Germinal center (tissue), 1 donor: ENCODE data around the gene ACOT7.

ENCODE experiments used
- DNase-seq: peaks from one replicate; pipeline ENCODE4 v3.0.0; 2012; ENCODE audit warnings: mixed read lengths, low spot score

ACOT7 gene

DNA sequence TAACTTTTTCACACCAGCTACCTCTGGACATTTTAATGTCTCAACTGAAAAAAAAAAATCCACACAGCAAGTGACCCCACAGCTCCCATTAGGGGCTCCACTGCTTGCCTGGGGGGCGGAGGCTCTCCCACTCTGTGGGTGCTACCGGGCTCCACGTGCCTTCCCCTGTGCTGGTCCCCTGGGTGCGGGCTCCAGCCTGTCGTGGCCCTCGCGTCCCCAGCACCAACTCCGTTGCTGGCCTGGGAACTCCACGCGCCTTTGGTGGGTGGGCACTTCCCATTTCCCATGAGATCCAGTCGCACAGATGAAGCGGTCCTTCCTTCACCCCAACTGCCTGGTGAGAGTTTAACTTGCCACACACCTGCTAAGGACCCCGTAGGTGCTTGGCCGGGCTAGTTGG lies 105.5 kb downstream of the ACOT7 start:
- no peak for DNase-seq

DNA sequence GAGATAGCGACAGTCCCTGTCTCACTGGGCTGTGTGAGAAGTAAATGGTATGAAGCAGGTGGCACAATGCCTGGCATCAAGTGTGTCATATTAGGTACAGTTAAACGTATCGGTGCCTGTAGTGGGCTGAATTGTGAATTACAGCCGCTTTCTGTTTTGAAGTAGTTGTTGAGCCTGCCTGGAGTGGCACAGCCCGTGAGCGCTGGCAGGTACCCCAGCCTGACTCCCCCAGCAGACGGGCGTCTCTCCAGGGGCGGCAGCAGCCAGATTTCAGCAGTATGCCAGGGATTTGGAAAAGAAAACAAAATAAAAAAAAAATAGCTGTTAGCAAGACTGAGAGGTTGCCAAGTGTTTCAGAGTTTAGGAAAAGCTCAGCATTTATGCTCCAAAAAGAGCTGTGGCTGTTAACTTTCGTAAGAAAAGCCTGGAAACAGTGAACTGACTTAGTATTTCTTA lies 106.1 kb downstream of the ACOT7 start:
- DNase-seq: no peak

DNA sequence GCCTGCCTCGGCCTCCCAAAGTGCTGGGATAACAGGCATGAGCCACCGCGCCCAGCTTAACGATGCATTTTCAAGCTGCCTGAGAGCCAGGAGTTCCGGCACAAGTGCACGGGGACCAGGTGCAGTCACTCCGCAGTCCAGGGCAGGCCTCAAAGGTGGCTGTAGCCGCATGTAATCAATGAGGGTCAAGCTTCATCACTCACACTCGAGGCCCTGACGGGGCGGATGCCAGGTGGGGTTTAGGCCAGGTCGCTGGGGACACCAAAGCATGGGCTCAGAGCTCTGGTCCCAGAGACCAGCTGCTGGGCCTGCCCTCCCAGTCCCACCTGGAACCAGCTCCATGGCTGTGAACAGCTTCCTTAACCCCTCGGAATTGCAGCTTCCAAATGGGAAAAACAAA lies 106.5 kb downstream of the ACOT7 start:
- no peak for DNase-seq

DNA sequence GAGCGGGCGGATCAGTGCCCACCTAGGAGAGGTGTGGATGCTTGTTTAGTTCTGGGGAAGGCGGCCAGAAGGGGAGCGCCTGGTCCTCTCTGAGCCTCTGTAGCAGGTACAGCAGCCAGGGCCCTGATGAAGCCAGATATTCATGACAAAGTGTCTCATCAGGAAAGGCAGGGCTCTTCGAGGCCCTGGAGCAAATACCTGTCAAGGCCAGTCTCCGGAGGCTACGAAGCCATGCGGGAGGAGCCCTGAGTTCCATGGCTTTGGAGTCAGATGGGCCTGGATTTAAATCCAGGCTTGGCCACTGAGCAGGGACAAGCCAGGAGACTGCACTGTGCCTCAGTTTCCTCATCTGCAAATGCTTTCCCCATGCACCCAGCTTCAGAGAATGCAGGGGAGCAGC lies 107.3 kb downstream of the ACOT7 start:
- DNase-seq: no peak

DNA sequence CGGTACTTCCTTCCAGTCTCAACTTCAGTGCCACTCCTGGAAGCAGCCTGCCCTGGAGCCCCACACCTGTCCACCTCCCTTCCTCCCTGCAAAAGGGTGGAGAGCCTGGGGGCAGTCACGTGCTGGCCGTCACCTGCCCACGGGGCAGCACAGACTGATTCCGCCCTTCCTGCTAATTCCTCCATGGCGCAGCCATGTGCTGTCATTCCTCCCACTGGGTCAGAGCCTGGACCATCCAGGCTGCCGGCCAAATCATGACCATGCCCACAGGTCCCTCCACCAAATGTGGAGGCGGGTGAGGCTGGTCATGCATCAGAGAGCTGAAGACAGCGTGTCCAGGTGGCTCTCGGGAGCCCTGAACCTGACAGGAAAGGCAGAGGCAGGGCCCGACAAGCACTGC lies 108.2 kb downstream of the ACOT7 start:
- no peak for DNase-seq

DNA sequence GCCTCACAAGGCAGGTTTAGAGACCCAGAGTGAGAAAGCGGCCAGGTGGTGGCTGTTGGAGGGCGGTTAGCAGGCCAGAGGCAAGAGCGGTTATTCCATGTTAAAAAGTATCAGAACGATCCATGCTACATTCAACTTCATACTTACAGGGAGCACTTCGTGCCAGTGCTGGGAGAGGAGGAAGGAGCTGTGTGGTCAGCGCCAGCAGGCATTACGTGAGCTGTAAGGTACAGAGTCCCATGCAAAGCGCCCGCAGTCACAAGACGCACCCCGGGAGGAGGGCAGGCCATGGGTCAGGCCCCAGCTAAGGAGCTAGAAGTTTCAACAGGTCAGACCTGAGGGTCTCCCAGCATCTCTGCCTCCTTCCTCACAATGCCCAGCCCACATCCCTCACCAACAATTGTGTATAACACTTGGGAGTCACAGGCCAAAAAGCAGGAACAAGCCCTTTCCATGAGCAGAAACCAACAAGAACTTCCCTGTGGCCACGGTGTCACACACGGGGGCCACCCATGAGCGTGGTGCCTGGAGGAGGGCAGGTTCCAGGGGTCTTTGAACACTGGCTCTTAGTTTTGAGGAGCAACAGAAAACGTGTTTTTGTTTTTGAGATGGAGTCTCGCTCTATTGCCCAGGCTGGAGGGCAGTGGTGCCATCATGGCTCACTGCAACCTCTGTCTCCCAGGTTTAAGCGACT lies 110.8 kb downstream of the ACOT7 start:
- no peak for DNase-seq

DNA sequence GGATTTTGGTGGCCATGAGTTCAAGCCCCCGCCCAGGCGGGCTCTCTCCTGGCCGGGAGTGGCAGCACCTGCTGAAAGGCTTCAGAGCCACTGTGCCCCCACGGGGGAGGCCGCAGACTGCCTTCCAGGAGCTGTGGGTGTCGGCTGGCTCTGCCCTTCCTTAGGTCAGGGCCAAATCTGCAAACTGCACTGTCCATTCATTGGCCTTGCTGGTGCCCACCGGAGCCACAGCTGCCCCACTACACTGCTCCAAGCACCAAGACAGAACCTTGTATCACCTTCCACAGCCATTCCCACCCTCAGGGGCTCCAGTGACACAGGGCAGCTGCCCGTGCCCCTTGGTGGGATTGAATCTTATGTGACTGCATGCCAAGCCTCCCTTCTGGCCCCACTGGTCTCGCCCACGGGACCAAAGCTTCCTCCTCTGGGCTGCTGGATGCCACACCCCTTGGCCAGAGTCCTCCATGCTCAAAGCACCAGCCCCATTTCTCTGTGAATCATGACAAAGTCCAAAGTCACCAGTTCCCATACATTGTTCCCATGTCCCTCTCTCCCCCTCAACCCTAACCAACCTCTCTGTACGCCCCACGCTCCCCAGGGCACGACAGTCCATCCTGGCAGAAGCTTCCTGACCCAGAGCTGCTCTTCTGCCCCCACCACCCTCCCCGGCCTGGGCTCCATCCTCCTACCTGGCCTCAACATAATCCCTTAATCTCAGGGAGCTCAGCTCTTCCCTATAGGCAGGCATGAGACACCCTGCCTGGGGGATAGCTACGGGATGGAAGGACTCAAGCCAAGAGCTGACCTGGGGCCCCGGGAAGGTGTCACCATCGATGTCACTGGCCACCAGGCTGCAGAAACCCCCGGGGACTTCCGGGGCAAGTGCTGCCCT lies 111.8 kb downstream of the ACOT7 start:
- DNase-seq: no peak

DNA sequence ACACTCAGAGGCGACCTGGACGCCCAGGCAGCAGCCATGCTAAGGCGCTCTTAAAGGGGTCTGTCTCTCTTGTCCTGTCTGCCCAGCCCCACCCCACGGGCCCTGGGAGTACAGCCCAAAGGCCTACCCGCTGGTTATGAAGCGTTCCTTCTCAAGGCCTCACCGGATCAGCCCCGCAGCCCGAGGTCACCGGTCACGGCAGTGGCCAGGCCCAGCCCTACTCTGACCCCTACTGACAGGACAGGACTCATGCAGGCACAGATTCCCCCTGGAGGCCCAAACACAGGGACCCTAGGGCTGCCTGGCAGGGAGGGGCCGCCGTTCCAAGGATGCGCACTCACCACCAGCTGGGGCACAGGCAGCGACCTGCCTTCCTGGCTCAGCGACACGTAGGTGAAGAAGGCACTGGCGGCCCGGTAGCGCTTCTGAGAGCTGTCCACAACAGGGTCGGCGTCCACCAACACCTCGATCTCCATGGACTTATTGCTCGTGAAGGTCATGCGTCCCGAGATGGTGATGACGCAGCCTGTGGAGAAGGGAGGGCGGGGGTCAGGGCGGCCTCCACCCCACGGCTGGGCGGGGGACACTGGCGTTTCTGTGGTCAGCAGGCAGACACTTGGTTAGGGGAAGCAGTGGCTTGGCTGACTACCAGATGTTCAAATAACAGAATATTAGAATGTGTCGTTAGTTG lies 112.7 kb downstream of the ACOT7 start:
- DNase-seq: no peak

DNA sequence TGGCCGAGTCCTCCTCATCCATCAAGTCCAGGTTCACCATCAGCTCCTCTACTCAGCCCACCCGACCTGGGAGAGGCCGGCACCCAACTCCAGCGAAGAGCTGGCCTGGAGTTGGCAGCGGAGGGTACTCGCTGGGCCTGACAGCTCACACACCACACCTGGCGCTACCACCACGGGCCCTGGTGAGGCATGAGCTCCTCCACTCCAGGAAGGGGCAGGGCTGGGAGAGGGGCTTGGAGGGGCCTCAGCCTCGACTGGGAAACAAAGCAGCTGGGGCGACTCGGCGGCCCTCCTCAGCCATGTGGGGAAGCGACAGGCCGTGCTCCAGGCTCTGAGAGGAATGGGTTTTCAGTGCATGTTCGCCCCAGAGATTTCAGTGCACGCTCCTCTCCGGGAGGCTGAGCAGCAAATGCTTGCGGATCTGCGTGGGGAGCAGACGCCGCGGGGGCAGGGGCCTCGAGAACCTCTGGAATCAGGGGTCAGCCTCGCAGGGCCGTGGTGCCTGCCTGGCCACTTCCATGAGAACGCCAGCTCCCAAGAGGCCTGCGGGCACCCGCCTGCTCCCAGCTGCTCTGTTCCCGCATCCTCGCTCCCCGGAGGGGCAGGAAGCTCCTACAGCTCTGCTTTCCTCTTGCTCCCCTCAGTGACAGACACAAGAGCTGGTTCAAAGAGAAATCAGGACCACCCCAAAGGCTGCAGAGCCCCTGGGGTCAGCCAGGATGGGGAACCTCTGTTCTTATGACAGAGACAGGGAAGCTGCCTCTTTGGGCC lies 113.8 kb downstream of the ACOT7 start:
- no peak for DNase-seq

DNA sequence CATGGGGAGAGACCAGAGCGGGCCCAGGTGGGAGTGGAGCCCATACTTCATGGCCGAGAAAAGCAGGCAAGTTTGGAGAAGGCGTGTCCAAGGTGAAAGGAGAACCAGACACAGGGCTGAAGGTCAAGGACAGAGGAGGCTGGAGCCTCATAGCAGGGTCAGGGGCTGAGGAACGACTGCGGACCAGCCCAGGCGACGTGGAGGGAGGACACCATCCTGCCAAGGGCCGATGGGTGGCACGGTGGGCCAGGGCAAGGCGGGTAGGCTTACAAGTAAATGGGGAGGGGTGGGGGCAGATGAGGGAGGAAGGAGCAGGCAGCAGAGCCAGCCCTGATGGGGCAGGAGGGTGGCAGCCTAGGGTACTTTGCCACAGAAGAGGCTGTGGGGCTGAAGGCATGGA lies 114.5 kb downstream of the ACOT7 start:
- DNase-seq: no peak

DNA sequence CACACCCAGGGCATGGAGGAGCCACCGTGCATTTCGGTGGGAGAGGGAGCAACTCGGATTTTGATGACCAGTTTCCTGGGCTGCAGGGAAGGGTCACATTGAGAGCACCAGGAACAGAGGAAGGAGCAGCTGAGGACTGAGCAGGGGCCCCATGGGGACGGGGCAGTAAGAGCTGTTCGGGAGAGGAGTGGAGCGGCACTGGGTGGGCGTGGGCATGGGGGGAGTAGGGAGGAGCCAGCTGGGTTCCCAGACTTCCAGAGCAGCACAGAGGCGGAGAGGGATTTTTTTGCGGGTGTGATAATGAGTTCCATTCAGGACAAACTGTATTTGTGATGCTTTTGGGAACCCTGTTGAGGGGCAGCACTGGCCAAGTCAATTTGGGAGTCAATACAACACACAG lies 115.3 kb downstream of the ACOT7 start:
- DNase-seq: no peak

DNA sequence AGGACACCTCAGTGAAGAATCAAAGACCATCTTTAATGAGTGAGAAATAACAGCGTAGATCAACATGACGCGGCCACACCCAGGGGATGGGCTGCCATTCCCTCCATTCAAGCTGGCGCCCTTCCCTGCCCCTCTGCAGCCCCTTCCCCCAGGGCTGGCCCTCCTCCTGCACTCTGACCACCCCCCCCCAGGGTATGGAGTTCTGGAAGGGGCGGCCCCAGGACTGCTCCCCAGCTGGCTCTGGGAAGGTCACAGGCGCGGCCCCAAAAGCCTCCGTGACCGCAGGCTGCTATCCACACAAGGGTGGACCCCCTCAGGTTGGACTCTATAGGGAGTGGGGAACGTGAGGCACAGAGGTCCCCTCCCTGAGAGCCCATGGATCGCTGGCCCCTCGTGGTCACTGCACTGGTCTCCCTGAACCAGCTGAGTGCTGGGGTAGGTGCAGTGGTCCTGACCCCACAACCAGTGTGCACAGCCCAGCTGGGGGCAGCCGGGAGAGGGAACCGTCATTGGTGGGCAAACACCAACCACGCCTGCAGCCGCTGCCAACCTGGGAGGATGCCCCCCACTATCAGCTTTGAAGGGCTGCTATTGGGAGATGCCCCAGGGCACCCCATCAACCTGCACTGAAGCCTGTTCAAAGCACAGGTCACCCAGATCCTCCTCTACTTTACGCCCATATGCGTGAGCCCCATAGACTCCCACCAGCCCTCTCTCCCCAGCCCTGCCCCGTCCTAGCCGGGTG lies 116.6 kb downstream of the ACOT7 start:
- DNase-seq: no peak

DNA sequence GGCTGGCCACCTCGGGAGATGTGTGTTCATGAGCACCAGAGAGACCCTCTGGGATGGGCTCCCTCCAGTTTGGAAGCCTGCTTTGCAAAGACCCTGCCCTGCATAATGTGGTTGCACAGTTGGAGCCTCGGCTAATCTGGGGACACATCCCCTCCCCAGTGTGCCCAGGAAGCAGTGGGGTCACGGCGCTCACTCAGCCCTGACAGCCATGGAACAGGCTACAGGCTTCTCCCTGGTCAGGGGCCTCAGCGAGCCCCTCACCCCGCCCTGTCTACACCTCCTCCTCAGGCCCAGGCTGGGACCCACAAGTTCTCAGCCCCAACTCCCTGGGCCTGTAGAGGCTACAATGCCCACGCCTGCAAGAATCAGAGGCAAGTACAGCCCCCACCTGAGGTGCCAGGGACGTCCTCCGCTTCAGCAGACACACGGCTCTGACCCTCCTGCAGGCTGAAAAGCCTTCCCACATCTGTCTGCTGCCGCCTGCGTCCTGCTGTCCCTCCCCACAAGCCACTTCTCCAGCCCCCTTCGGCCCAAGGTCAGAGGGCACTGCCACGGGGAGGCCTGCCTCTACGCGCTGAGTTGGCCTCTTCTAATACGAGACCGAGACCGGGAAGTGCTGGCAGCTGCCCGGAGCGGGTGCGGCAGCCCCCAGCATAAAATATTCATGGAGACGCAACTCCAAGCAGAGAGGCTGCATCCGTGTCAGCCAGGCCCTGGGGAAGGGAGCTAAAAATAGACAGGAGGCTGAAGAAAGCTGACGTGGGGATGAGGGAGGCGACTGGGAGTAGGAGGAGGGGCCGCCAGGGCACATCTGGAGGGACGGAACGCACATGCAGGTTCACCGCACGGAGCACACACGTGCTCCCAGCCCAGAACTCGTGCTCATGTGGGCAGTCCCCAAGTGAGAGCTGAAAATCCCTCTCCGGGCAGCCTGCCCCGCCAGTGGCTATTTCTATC lies 117.5 kb downstream of the ACOT7 start:
- DNase-seq: no peak

DNA sequence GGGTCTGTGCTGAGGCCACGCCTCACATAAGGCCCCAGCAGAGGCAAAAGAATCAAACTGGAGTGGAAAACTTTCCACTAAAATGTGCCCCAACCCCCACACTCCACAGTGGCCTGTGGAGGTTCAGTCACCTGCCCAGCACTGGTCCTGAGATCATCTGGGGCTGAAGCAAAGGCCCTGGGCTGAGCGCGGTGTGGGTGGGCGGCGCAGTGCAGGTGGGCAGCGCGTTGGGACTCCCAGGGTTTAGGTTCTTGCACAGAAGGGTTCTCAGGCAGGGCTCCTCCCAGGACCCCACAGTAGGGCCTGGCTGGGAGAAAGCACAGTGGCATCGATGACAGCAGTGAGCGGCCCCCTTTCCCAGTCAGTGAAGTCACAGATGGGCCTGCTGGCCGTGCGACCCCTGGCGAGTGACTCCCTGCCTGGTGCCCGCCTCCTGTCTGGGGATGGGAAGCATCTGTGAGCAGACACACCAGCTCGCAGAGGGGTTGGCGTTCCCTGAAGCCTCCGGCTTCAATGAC lies 118.9 kb downstream of the ACOT7 start:
- DNase-seq: no peak

DNA sequence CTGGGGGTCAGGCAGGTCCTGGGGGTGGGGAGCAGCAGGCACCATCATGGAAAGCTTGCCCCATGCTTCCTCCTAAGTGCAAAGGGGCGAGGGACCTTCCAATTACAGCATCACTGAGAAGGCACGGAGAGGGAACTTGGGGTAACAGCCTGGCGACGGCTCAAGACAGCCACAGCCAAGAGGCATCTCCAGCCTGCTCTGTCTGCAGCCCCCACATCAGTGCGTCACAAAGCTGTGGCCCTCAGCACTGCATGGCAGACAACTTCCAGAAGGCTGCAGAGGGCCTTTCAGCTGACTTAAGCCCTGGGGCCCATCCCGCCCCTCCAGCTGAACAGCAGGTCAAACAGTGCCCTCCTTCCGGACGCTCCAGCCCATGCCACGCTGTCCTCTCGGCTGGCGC lies 119.5 kb downstream of the ACOT7 start:
- DNase-seq: no peak

DNA sequence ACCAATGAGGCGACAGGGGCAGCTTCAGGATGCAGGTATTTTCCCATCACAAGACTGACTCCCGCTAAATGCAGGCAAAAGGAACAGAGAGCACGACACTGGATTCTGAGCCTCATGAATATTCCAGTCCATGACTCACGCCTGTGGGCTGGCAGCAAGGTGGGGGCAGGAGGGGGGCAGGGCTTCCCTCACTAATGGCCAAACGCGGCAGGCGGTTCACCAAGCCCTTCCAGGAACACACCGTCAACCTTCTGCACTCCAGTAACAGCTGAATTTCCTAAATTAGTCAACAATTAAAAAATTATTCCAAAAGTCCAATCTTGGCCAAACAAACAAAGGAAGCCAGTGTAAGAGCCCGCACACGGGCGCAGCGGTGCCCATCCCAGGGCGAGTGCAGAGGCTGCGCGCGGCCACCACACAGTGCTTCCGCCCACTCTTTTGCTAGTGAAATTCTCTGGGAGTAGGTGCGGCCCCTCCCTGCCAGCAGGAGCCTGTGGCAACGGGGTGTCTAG lies 120.1 kb downstream of the ACOT7 start:
- DNase-seq: no peak

DNA sequence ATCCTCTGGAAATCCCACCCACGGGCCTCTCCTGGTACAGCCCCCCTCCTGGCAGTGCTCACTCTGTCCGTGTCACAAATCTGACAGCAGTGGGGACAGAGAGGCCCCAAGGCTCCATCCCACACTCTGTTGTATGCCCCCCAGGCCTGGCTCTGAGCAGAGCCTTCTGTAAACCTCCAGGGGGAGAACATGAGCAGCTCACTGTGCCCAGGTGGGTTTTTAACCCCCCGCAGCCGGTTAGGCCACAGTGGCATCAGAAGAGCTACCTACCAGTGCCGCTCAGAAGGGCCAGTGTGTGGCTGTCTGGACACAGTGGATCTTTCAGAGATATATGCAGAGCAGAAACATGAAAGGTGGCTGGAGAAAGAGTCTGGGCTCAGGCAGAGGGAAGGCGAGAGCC lies 120.7 kb downstream of the ACOT7 start:
- no peak for DNase-seq

DNA sequence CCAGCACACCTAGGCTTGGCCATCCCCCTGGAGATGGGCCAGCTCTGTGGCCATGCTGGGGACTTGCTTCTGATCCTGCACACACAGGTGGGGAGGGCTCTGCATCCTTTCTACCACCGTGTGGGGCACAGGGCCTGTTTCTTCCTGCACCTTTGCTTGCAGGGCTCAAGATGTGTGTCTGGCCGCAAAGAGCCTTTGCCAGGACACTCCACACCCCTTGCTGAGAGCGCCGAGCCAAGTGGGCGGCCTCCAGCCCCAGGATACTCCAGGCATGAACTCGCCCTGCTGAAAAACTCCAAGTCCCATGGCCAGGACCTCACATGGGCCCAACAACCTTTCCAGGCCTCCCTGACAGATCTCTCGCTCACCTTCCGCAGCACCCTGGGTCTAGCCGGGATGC lies 121.1 kb downstream of the ACOT7 start:
- no peak for DNase-seq

DNA sequence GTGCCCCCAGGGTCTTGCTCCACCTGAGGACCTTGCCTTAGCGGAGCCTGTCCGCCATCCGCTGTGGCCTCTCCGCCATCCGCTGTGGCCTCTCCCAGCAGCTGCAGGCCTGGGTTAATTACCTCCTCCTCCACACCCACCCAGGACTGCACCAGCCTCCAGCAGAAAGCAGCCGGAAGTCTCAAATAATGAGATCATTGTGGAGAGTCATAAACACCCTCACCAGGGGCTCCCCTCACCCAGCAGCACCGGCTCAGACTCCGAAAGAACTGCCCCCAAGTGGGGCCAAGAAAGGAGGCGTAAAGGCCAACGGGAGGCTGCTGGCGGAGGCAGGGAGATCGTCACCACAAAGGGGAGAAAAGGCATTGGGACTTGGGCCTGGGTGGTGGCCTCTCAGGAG lies 122.0 kb downstream of the ACOT7 start:
- DNase-seq: no peak

DNA sequence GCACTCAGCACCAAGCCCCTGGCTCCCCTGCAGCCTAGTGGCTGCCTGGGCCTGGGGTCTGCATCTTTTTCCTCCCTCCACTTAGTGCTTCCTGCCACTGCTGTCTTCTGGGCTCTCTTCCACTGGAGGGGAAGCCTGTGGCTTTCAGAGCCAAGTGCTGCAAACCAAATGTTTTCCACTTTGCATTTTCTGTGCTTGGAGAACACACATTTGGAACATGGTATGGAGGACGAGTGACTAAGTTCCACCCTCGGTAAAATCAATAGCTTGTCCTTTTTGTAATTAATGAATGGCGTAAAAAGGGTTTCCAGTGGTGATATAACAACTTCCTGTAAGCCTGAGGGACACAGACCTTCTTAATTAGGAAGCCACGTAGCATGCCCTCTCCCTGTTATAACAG lies 122.6 kb downstream of the ACOT7 start:
- no peak for DNase-seq
